ENCODE measurements around the gene SLC17A3.

GRCh38 chr6:25878721-25879322 is 4.8 kb upstream of the SLC17A3 start:
- no peak for TF ChIP-seq CREB1 (IDR thresholded peaks at IDR 0.05; ENCODE audit: low read depth)
- TF ChIP-seq RAD21 (IDR thresholded peaks at IDR 0.05; ENCODE audit: low read depth) = no peak
- no peak for TF ChIP-seq EP300 (IDR thresholded peaks at IDR 0.05; ENCODE audit: borderline replicate concordance)
- TF ChIP-seq NFIC (IDR thresholded peaks at IDR 0.05) = no peak
